GM18861 (cell line): ENCODE results near the gene P2RY11.
A peak's percentile ranks its signal among the peaks of the same experiment; 100 is the strongest.

Source experiments
- ATAC-seq: cut with Tn5 transposase; IDR thresholded peaks from one replicate; pipeline ENCODE4 v1.9.1; 2021; ENCODE audit not compliant: unreplicated experiment

The P2RY11 gene

GRCh38 chr19:10093295-10094186 is 18.0 kb upstream of the P2RY11 start:
- ATAC-seq: no peak

- ATAC-seq: no peak
These were observed 15.9 kb upstream of the P2RY11 start for GRCh38 chr19:10095622-10095947.

- ATAC-seq: peak; percentile 67
These were observed 15.4 kb upstream of the P2RY11 start for GRCh38 chr19:10095948-10096614.

- no peak for ATAC-seq
These were observed 14.9 kb upstream of the P2RY11 start for GRCh38 chr19:10096615-10096963.

- ATAC-seq: no peak
These were observed 11.2 kb upstream of the P2RY11 start for GRCh38 chr19:10100163-10100785.

- ATAC-seq: peak; percentile 33
These were observed 8.7 kb upstream of the P2RY11 start for GRCh38 chr19:10102787-10103236.

- ATAC-seq: no peak
These were observed 7.4 kb upstream of the P2RY11 start for GRCh38 chr19:10104130-10104513.

- ATAC-seq: peak; percentile 41
These were observed 6.6 kb upstream of the P2RY11 start for GRCh38 chr19:10104665-10105508.

- ATAC-seq: peak; percentile 17
These were observed 5.9 kb upstream of the P2RY11 start for GRCh38 chr19:10105509-10106099.

GRCh38 chr19:10106100-10106936 is 5.2 kb upstream of the P2RY11 start, which contains the start of gene PPAN:
PPAN (plus strand) TSS chr19:10106362; CDS start chr19:10106395, 33 bp downstream.
- peak; percentile 33 for ATAC-seq

- ATAC-seq: no peak
These were observed 4.2 kb upstream of the P2RY11 start for GRCh38 chr19:10107254-10107653.

- no peak for ATAC-seq
These were observed 3.6 kb upstream of the P2RY11 start for GRCh38 chr19:10107817-10108367.

GRCh38 chr19:10109528-10109927 is 2.0 kb upstream of the P2RY11 start:
- ATAC-seq: no peak

- no peak for ATAC-seq
These were observed 1.2 kb upstream of the P2RY11 start for GRCh38 chr19:10110076-10110971.

- ATAC-seq: no peak
These were observed 548 bp upstream of the P2RY11 start for GRCh38 chr19:10110972-10111317.

GRCh38 chr19:10112037-10112761 is 706 bp downstream of the P2RY11 start:
- ATAC-seq: no peak

- no peak for ATAC-seq
These were observed 1.6 kb downstream of the P2RY11 start for GRCh38 chr19:10112895-10113591.
